Measurements from ENCODE around the gene IQSEC1.

IQSEC1 gene

GRCh38 chr3:12965999-12966846 lies 107.0 kb downstream of the IQSEC1 start:
- Mint-ChIP-seq H3K9me3 (no peaks in the 10 kb centered on the region), H3K36me3 (ENCODE audit: low read depth) (no peaks in the 10 kb centered on the region), H3K4me3 (peak overlapping the region; percentile 76), H3K27ac (peak overlapping the region; percentile 49), H3K27me3 (no peaks in the 10 kb centered on the region), H3K4me1 (peaks cover 74% of the 10 kb centered on the region)
- no peak for DNase-seq
- ATAC-seq, result no peak

DNA sequence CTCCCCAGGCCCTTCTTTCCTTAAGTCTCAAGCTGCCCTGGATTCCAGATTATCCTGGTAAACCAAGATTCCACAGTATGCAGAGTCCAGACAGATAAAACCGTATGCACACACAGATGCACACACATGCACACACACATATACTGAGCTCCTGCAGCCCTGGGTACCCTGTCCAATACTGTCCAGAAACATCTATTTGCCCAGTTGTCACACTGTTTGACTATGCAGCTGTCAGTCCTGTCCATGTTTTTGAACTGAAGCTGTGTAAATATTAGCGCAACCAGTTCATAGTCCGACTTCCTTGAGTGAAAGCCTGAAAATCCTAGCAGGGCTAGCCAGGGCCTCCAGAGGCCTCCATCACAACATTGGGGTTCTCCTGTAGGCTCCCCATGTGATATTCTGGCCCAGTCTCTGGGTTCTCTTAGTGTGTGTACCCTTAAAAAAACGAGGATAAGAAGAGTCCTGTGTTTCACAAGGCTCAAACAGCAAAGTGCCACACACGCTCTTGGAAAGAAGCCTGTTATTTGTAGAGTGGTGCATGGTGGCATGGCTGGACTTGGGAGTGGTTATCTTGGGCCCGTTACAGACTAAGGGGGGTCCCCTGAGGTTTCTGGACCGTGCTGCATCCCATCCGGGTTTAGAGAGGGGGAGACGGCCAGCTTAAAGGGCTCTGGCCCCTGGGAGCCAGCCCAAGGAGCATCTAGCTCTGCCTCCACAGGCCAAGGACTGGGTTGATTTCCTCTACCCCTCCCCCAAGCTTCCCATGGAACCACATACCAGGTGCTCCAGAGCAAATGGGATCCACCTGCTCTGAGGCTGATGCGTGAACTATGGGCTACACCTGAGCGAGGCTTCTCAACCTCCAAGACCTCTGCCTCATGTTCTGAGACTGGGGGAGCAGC lies 108.3 kb downstream of the IQSEC1 start:
- no peak overlapping the region for H3K4me3 Mint-ChIP-seq

DNA sequence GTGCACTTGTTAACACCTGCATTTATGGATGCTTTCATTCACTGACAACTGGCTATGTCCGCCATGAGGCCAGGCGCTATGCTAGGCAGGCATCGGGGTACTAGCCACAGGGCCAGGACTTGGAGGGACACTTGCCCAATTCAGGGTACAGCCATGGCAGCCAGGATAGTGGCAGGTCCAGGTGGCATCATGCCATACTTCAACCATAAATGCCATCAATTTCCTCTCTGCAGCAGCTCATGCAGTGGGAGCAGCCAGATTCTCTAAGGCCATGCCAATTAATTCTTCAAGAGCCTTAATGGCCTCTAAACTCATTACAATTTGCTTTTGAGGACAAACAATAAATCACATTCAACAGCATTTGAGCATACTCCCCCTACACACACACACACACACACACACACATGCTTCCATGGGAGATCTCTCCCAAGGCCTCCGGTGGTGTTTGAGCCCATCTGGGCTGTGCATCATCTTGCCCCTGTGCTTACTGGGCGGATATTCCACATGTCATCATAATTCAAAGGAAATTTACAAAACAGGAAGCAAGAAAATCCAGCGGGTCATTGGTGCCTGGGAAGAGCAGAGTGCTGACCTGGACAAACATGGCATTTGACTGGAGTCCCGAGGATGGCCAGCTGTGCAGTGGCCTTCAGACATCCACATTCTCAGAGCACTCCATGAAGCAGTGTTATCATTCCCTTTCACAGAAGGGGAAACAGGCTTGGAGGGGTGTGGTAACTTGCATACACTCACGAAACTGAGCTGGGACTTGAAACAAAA lies 109.1 kb downstream of the IQSEC1 start:
- Mint-ChIP-seq H3K4me1 (peaks cover 85% of the 10 kb centered on the region), H3K27ac (no peak overlapping the region), H3K27me3 (no peaks in the 10 kb centered on the region), H3K9me3 (no peaks in the 10 kb centered on the region), H3K4me3 (no peak overlapping the region), H3K36me3 (ENCODE audit: low read depth) (no peaks in the 10 kb centered on the region)
- DNase-seq (no peak), ATAC-seq (no peak)

More for the DNA sequence above, 108.3 kb downstream of the IQSEC1 start:
- Mint-ChIP-seq H3K9me3 (no peaks in the 10 kb centered on the region), H3K36me3 (ENCODE audit: low read depth) (no peaks in the 10 kb centered on the region), H3K27ac (no peak overlapping the region), H3K4me1 (peaks cover 80% of the 10 kb centered on the region), H3K27me3 (no peaks in the 10 kb centered on the region)
- ATAC-seq (no peak), DNase-seq (no peak)

GRCh38 chr3:12963231-12963896 lies 109.9 kb downstream of the IQSEC1 start:
- no peaks in the 10 kb centered on the region for H3K27me3 Mint-ChIP-seq
- no peaks in the 10 kb centered on the region for H3K36me3 Mint-ChIP-seq (ENCODE audit: low read depth)
- H3K9me3 Mint-ChIP-seq, result no peaks in the 10 kb centered on the region
- DNase-seq, result no peak
- H3K4me1 Mint-ChIP-seq, result peaks cover 85% of the 10 kb centered on the region
- H3K27ac Mint-ChIP-seq, result peak overlapping the region; percentile 68
- ATAC-seq, result no peak
- H3K4me3 Mint-ChIP-seq, result peak overlapping the region; percentile 1

DNA sequence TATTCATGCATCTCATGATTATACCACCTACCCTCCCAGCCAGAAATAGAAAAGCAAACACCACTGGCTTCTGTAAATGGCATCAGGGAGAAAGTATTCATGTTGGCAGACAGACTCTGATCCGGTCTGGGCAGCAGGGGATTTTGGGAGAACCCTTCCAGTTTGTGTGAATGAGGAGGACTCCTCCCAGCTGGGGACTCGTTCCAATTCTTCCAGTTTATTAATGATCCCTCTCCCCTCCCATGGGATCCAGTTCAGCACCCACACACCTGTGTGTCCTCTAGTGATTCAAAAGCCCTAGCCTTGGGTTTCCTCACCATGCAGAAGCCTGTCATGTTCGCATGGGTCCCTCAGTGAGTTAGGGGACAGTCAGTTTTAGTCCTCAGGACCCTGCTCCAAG lies 110.9 kb downstream of the IQSEC1 start:
- Mint-ChIP-seq H3K27me3 (no peaks in the 10 kb centered on the region), H3K36me3 (ENCODE audit: low read depth) (no peaks in the 10 kb centered on the region), H3K4me3 (no peak overlapping the region), H3K9me3 (no peaks in the 10 kb centered on the region), H3K27ac (peak overlapping the region; percentile 36), H3K4me1 (peaks cover 90% of the 10 kb centered on the region)
- no peak for DNase-seq
- no peak for ATAC-seq

DNA sequence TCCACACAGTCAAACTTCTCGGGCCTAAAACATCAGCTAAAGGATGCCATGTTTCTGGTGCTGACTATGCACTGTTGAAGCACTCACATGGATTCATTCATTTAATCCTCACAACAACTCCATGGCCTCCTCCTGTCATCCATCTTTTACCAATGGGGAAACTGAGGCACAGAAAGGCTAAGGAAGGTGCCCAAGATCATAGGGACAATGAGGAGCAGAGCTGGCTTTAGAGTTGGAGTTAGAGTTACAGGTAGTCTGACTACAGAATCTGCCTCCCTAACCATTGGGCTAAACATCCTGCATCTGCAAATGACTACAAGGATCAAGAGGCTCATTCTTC lies 111.6 kb downstream of the IQSEC1 start:
- H3K27ac Mint-ChIP-seq, result no peak overlapping the region
- H3K4me3 Mint-ChIP-seq, result no peak overlapping the region
- H3K27me3 Mint-ChIP-seq, result no peaks in the 10 kb centered on the region
- no peaks in the 10 kb centered on the region for H3K9me3 Mint-ChIP-seq
- no peak for ATAC-seq
- peaks cover 89% of the 10 kb centered on the region for H3K4me1 Mint-ChIP-seq
- no peaks in the 10 kb centered on the region for H3K36me3 Mint-ChIP-seq (ENCODE audit: low read depth)
- DNase-seq, result no peak

- H3K36me3 Mint-ChIP-seq (ENCODE audit: low read depth), result no peaks in the 10 kb centered on the region
- no peak overlapping the region for H3K4me3 Mint-ChIP-seq
- H3K9me3 Mint-ChIP-seq, result no peaks in the 10 kb centered on the region
- ATAC-seq (no peak), DNase-seq (no peak)
- H3K4me1 Mint-ChIP-seq, result peaks cover 89% of the 10 kb centered on the region
- no peak overlapping the region for H3K27ac Mint-ChIP-seq
- H3K27me3 Mint-ChIP-seq, result no peaks in the 10 kb centered on the region
Observed at GRCh38 chr3:12961007-12961696, 112.1 kb downstream of the IQSEC1 start.

DNA sequence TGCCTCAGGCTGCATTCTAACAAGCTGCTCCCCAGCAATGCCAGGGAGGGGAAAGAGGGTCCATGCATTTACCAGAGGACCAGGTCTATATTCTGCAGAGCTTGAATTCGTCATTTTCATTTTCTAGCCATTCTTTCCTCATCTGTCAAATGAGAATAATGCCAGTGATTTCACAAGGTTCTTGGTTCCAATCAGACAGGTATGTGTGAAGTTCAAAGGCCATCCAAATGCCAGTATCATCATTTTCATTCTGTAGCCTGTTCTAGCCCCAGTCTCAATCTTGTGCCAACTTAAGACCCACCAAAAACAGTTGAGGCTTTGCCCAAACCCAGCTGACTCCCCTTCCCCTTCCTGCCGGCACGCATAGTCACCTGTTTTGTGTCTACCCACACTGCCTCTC lies 112.7 kb downstream of the IQSEC1 start:
- no peak overlapping the region for H3K4me3 Mint-ChIP-seq
- H3K36me3 Mint-ChIP-seq (ENCODE audit: low read depth), result no peaks in the 10 kb centered on the region
- no peaks in the 10 kb centered on the region for H3K27me3 Mint-ChIP-seq
- no peaks in the 10 kb centered on the region for H3K9me3 Mint-ChIP-seq
- peaks cover 89% of the 10 kb centered on the region for H3K4me1 Mint-ChIP-seq
- no peak overlapping the region for H3K27ac Mint-ChIP-seq
- ATAC-seq, result no peak
- DNase-seq, result no peak

DNA sequence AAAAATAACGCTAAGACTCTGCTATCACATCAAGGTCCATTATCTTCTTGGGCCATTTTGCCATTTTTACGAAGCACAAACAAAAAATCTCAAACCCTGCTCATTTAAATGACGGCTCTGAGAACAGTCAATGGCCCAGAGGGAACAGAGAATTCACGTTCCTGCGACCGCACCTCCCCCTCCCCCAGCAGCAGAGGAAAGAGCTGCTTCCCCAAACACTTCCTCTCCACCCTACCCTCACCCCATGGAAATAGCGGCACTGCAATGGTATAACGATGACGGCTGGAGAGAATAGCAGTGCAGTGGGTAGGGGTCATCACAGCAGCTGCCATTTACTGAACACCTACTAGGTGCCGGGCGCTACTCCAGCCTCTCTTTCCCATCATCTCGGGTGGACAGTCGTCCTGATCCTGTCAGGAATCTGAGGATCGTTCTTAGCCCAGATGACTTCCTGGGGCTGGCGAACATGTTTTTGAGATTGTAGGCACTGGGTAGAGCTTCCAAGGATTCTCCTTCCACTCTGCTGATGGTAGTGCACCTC lies 113.3 kb downstream of the IQSEC1 start:
- Mint-ChIP-seq H3K9me3 (no peaks in the 10 kb centered on the region), H3K4me3 (no peak overlapping the region), H3K4me1 (peaks cover 90% of the 10 kb centered on the region), H3K36me3 (ENCODE audit: low read depth) (no peaks in the 10 kb centered on the region), H3K27me3 (no peaks in the 10 kb centered on the region), H3K27ac (no peak overlapping the region)
- DNase-seq, result no peak
- no peak for ATAC-seq

GRCh38 chr3:12959410-12959809 lies 113.8 kb downstream of the IQSEC1 start:
- Mint-ChIP-seq H3K4me3 (no peak overlapping the region), H3K4me1 (peaks cover 91% of the 10 kb centered on the region), H3K27ac (no peak overlapping the region), H3K9me3 (no peaks in the 10 kb centered on the region), H3K36me3 (ENCODE audit: low read depth) (no peaks in the 10 kb centered on the region), H3K27me3 (no peaks in the 10 kb centered on the region)
- ATAC-seq (no peak), DNase-seq (no peak)

GRCh38 chr3:12957824-12958792 lies 115.1 kb downstream of the IQSEC1 start:
- no peak for ATAC-seq
- Mint-ChIP-seq H3K36me3 (ENCODE audit: low read depth) (no peaks in the 10 kb centered on the region), H3K4me1 (peaks cover 84% of the 10 kb centered on the region), H3K27me3 (no peaks in the 10 kb centered on the region), H3K27ac (no peak overlapping the region), H3K9me3 (no peaks in the 10 kb centered on the region), H3K4me3 (no peak overlapping the region)
- no peak for DNase-seq

GRCh38 chr3:12957339-12957738 lies 115.9 kb downstream of the IQSEC1 start:
- Mint-ChIP-seq H3K27ac (no peak overlapping the region), H3K4me1 (peaks cover 78% of the 10 kb centered on the region), H3K4me3 (no peak overlapping the region)

DNA sequence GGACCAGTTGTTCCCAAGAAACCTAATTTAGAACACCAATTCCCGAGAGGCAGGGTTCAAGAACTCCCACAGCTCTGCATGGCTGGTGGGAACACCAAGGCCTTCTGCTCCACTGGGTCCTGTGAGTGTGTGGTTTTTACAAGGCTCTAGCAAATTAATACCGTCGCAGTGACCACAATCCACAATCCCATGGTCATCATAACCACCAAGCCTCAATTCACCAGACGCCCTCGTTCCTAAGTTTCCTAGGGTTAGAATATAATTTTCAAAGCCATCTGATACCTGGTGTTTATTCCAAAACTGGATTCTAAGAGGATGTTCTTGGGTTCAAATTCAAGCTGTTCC lies 116.9 kb downstream of the IQSEC1 start:
- Mint-ChIP-seq H3K4me3 (no peak overlapping the region), H3K36me3 (ENCODE audit: low read depth) (no peaks in the 10 kb centered on the region), H3K27ac (no peak overlapping the region), H3K9me3 (no peaks in the 10 kb centered on the region), H3K4me1 (peaks cover 72% of the 10 kb centered on the region), H3K27me3 (no peaks in the 10 kb centered on the region)
- no peak for ATAC-seq
- no peak for DNase-seq

More at GRCh38 chr3:12957339-12957738, 115.9 kb downstream of the IQSEC1 start:
- ATAC-seq, result no peak
- DNase-seq, result no peak
- H3K9me3 Mint-ChIP-seq, result no peaks in the 10 kb centered on the region
- no peaks in the 10 kb centered on the region for H3K27me3 Mint-ChIP-seq
- H3K36me3 Mint-ChIP-seq (ENCODE audit: low read depth), result no peaks in the 10 kb centered on the region
